Panc1 (cell line): ENCODE measurements around the gene EXPH5. TPM values are rescaled to one million over a fixed set of nuclear protein-coding genes. Genes with fewer than 3 reads are reported as not detected.

Source experiments
- ATAC-seq: fragments of 200-7000 bp; cut with Tn5 transposase; 2 replicates; pipeline ENCODE4 v1.9.1; 2020; ENCODE audit warnings: mild to moderate bottlenecking, moderate library complexity
- BruUV-seq: library from RNA; stranded (reverse); fragments of 400-500 nt; replicated peaks from 2 replicates; lab custom pipeline; 2021; lab: Mats Ljungman, UMichigan
- CTCF ChIA-PET: fragments of 300-600 bp; sonication (Branson Sonifier 250); formaldehyde crosslinking; loops from one replicate; lab custom pipeline; 2022; ENCODE audit warnings: antibody characterized with exemption; lab: Charles Lee
- POLR2A ChIA-PET: fragments of 300-600 bp; sonication (Branson Sonifier 250); formaldehyde crosslinking; loops from one replicate; lab custom pipeline; 2022; ENCODE audit warnings: antibody characterized with exemption; lab: Charles Lee
- DNase-seq: peaks from one replicate; pipeline ENCODE4 v3.0.0-alpha.2; 2010; ENCODE audit warnings: low read depth, low spot score
- H3K27ac ChIP-seq: 2 replicates; pipeline ENCODE4 v1.5.1; 2011; ENCODE audit warnings: mild to moderate bottlenecking, low read length, inconsistent platforms
- H3K27me3 ChIP-seq: fragments of 200-500 bp; sonication (Bioruptor generic); 2 replicates; pipeline ENCODE4 v1.6.0; 2014; ENCODE audit warnings: low read length, inconsistent platforms; ENCODE audit not compliant: control insufficient read depth, insufficient read depth
- H3K36me3 ChIP-seq: fragments of 200-500 bp; sonication (Bioruptor generic); 2 replicates; pipeline ENCODE4 v1.5.1; 2014; ENCODE audit warnings: inconsistent platforms, mild to moderate bottlenecking, low read length, moderate library complexity; ENCODE audit not compliant: control insufficient read depth, insufficient read depth
- H3K4me1 ChIP-seq: 2 replicates; pipeline ENCODE4 v1.5.1; 2011; ENCODE audit warnings: inconsistent platforms, mild to moderate bottlenecking, low read length, moderate library complexity; ENCODE audit not compliant: control insufficient read depth, insufficient read depth
- H3K4me3 ChIP-seq, 2 experiments: 2 replicates each; pipeline ENCODE4 v1.5.1; 2011 to 2012; ENCODE audit warnings: low read depth in 2 of 2, low read length in 2 of 2, mild to moderate bottlenecking in 2 of 2, inconsistent platforms in 1 of 2, moderate library complexity in 1 of 2
- H3K9me3 ChIP-seq: fragments of 200-500 bp; sonication (Bioruptor generic); 2 replicates; pipeline ENCODE4 v1.5.1; 2014; ENCODE audit warnings: low read depth, mild to moderate bottlenecking, inconsistent platforms, low read length, moderate library complexity; ENCODE audit not compliant: control insufficient read depth, insufficient read depth
- POLR2AphosphoS5 ChIP-seq: IDR thresholded peaks from 2 replicates; pipeline ENCODE4 v1.6.1; 2012; ENCODE audit warnings: mild to moderate bottlenecking, low read depth, low read length, moderate library complexity
- SIN3A ChIP-seq: IDR thresholded peaks from 2 replicates; pipeline ENCODE4 v1.6.1; 2012; ENCODE audit warnings: low read depth, mild to moderate bottlenecking, low read length, moderate library complexity, borderline replicate concordance; ENCODE audit not compliant: insufficient read depth
- TCF7L2 ChIP-seq: IDR thresholded peaks from 2 replicates; pipeline ENCODE4 v1.6.1; 2011; ENCODE audit warnings: mild to moderate bottlenecking, low read depth, low read length, inconsistent platforms
- in situ Hi-C: cut with HindIII; loops from 2 replicates; pipeline ENCODE4 v1.10.0; 2016; ENCODE audit warnings: low sequenced_read_pairs, low pct_unique_long_range_greater_than_20kb
- intact Hi-C: fragments of 100-400 bp; cut with micrococcal nuclease; formaldehyde crosslinking; loops from one replicate; pipeline ENCODE4 v1.10.0; 2022; ENCODE audit not compliant: unreplicated experiment
- total RNA-seq: library from RNA; stranded (reverse); gene quantifications from one replicate; pipeline ENCODE4 v1.2.1, GENCODE V29; 2021; ENCODE audit not compliant: unreplicated experiment
- TF ChIP-seq, protein P1 (sequence below): fragments of 450-650 bp; IDR thresholded peaks from 2 replicates; pipeline ENCODE4 v1.5.1; 2017; ENCODE audit warnings: mild to moderate bottlenecking
- TF ChIP-seq, protein P2 (sequence below), 2 experiments: IDR thresholded peaks; 2 replicates each; pipeline ENCODE4 v1.6.1; 2011 to 2012; ENCODE audit warnings: low read depth in 2 of 2, control low read depth in 1 of 2, low read length in 1 of 2, mild to moderate bottlenecking in 1 of 2, moderate library complexity in 1 of 2; ENCODE audit not compliant: insufficient read depth in 1 of 2

Gene EXPH5
- total RNA-seq, 1 experiment from 2014 or later: 0.85 TPM

DNA sequence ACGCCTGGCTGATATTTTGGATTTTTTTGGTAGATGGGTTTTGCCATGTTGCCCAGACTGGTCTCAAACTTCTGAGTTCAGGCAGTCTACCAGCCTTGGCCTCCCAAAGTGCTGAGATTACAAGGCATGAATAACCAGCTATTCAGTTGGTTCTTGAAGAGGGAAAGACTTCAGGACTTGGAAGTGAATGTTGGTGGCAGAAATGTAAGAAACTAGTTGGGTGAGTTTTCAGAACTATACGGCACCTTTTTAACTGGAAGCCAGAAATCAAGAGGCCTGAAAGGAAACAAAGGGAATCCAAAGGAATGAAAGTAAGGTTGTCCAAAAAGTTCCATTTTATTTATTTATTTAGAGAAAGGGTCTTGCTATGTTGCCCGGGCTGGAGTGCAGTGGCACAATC is 98.2 kb downstream of the EXPH5 start:
- BruUV-seq: no TSS peak
- Histone ChIP-seq H3K36me3 (peaks cover 3% of the 10 kb centered on the region; the same call in 1 of the 2 replicates), H3K4me1 (peaks cover 10% of the 10 kb centered on the region), H3K4me3 (no peak overlapping the region), H3K9me3 (no peaks in the 10 kb centered on the region), H3K27ac (no peak overlapping the region), H3K27me3 (no peaks in the 10 kb centered on the region)
- in situ Hi-C loops (no loop called here), intact Hi-C loops (no loop called here)
- ATAC-seq: no peak
- no peak for DNase-seq
- CTCF ChIA-PET: no interaction called here
- TF ChIP-seq, protein P1, sequence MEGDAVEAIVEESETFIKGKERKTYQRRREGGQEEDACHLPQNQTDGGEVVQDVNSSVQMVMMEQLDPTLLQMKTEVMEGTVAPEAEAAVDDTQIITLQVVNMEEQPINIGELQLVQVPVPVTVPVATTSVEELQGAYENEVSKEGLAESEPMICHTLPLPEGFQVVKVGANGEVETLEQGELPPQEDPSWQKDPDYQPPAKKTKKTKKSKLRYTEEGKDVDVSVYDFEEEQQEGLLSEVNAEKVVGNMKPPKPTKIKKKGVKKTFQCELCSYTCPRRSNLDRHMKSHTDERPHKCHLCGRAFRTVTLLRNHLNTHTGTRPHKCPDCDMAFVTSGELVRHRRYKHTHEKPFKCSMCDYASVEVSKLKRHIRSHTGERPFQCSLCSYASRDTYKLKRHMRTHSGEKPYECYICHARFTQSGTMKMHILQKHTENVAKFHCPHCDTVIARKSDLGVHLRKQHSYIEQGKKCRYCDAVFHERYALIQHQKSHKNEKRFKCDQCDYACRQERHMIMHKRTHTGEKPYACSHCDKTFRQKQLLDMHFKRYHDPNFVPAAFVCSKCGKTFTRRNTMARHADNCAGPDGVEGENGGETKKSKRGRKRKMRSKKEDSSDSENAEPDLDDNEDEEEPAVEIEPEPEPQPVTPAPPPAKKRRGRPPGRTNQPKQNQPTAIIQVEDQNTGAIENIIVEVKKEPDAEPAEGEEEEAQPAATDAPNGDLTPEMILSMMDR: no peak
- TF ChIP-seq, protein P2, sequence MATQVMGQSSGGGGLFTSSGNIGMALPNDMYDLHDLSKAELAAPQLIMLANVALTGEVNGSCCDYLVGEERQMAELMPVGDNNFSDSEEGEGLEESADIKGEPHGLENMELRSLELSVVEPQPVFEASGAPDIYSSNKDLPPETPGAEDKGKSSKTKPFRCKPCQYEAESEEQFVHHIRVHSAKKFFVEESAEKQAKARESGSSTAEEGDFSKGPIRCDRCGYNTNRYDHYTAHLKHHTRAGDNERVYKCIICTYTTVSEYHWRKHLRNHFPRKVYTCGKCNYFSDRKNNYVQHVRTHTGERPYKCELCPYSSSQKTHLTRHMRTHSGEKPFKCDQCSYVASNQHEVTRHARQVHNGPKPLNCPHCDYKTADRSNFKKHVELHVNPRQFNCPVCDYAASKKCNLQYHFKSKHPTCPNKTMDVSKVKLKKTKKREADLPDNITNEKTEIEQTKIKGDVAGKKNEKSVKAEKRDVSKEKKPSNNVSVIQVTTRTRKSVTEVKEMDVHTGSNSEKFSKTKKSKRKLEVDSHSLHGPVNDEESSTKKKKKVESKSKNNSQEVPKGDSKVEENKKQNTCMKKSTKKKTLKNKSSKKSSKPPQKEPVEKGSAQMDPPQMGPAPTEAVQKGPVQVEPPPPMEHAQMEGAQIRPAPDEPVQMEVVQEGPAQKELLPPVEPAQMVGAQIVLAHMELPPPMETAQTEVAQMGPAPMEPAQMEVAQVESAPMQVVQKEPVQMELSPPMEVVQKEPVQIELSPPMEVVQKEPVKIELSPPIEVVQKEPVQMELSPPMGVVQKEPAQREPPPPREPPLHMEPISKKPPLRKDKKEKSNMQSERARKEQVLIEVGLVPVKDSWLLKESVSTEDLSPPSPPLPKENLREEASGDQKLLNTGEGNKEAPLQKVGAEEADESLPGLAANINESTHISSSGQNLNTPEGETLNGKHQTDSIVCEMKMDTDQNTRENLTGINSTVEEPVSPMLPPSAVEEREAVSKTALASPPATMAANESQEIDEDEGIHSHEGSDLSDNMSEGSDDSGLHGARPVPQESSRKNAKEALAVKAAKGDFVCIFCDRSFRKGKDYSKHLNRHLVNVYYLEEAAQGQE (IDR thresholded peaks at IDR 0.05; ENCODE audit: insufficient read depth in 1 of 2, low read depth in 2 of 2, low read length in 1 of 2): no peak
- TF ChIP-seq SIN3A: no peak
- TF ChIP-seq POLR2AphosphoS5: no peak
- no peak for TF ChIP-seq TCF7L2
- POLR2A ChIA-PET: no interaction called here

DNA sequence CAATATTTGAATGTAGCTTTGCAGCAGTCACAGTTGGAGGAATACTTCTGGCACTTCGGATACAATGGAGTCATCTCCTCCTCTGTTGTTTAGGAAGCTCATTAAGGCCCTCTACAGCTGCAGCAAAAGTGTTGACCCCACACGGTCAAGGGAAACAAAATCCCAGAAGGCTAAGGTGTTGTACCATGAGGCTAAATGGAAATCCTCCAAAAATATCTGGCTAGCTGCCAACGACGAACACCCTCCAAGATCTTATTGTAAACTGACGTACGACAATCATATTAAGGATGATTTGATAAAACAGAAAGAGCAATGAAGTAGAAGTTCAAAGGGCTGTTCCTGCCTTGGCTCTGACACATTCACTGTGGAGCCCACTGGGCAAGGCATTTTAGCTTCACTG is 99.4 kb downstream of the EXPH5 start:
- Histone ChIP-seq H3K9me3 (no peaks in the 10 kb centered on the region), H3K27me3 (no peaks in the 10 kb centered on the region), H3K4me1 (peaks cover 10% of the 10 kb centered on the region), H3K4me3 (no peak overlapping the region), H3K27ac (no peak overlapping the region), H3K36me3 (peaks cover 3% of the 10 kb centered on the region; the same call in 1 of the 2 replicates)
- no peak for DNase-seq
- ATAC-seq: no peak
- TF ChIP-seq TCF7L2 (no peak), POLR2AphosphoS5 (no peak), SIN3A (no peak)
- TF ChIP-seq, protein P2 (IDR thresholded peaks at IDR 0.05; ENCODE audit: insufficient read depth in 1 of 2, low read depth in 2 of 2, low read length in 1 of 2): no peak
- TF ChIP-seq, protein P1: no peak
- in situ Hi-C loops (no loop called here), intact Hi-C loops (no loop called here)
- ChIA-PET POLR2A (no interaction called here), CTCF (interaction anchor here (0.6 to 0.7 kb wide), 2 partner anchors 70 to 749 kb away, joined by 3 to 4 read pairs; no protein-coding TSS in a partner anchor)
- no TSS peak for BruUV-seq
